Retina (tissue), 1 donor: ENCODE data around the gene FBN1.

Experiments
- DNase-seq: peaks from one replicate; pipeline ENCODE4 v3.0.0-alpha.2; 2016

Gene FBN1

GRCh38 chr15:48548455-48548854 is 97.1 kb downstream of the FBN1 start:
- DNase-seq, result no peak

GRCh38 chr15:48547286-48547685 is 98.2 kb downstream of the FBN1 start:
- DNase-seq, result no peak

- no peak for DNase-seq
Measured at GRCh38 chr15:48546296-48546695, 99.2 kb downstream of the FBN1 start.

GRCh38 chr15:48544778-48545177 is 100.7 kb downstream of the FBN1 start:
- DNase-seq, result no peak

- DNase-seq, result no peak
Measured at GRCh38 chr15:48541341-48542278, 103.9 kb downstream of the FBN1 start.

GRCh38 chr15:48540756-48541155 is 104.8 kb downstream of the FBN1 start:
- no peak for DNase-seq

- DNase-seq, result no peak
Measured at GRCh38 chr15:48538941-48539340, 106.6 kb downstream of the FBN1 start.

- no peak for DNase-seq
Measured at GRCh38 chr15:48537271-48538113, 108.0 kb downstream of the FBN1 start.

GRCh38 chr15:48536681-48537091 is 108.8 kb downstream of the FBN1 start:
- no peak for DNase-seq

GRCh38 chr15:48533982-48534381 is 111.5 kb downstream of the FBN1 start:
- no peak for DNase-seq

GRCh38 chr15:48532946-48533345 is 112.6 kb downstream of the FBN1 start:
- no peak for DNase-seq

- DNase-seq, result no peak
Measured at GRCh38 chr15:48530528-48530927, 115.0 kb downstream of the FBN1 start.

GRCh38 chr15:48528921-48529320 is 116.6 kb downstream of the FBN1 start:
- DNase-seq, result no peak

GRCh38 chr15:48527517-48527916 is 118.0 kb downstream of the FBN1 start:
- DNase-seq, result no peak

GRCh38 chr15:48522911-48523310 is 122.6 kb downstream of the FBN1 start:
- DNase-seq, result no peak

GRCh38 chr15:48522123-48522522 is 123.4 kb downstream of the FBN1 start:
- DNase-seq, result no peak

GRCh38 chr15:48520376-48521155 is 124.9 kb downstream of the FBN1 start:
- no peak for DNase-seq

- DNase-seq, result no peak
Measured at GRCh38 chr15:48516121-48516520, 129.4 kb downstream of the FBN1 start.

GRCh38 chr15:48515500-48515899 is 130.0 kb downstream of the FBN1 start:
- DNase-seq, result no peak

- DNase-seq, result no peak
Measured at GRCh38 chr15:48514103-48514816, 131.2 kb downstream of the FBN1 start.

- DNase-seq, result no peak
Measured at GRCh38 chr15:48510976-48511375, 134.5 kb downstream of the FBN1 start.

GRCh38 chr15:48507416-48508065 is 138.0 kb downstream of the FBN1 start:
- DNase-seq, result no peak
